Mesothelial cell of epicardium (in vitro differentiated cells): ENCODE results near the gene THRB. TPM values are rescaled to one million over a fixed set of nuclear protein-coding genes. Genes with fewer than 3 reads are reported as not detected.

Source experiments
- DNase-seq, 2 experiments: peaks; one replicate each; pipeline ENCODE4 v3.0.0; 2021; ENCODE audit warnings: low spot score in 2 of 2; ENCODE audit not compliant: unreplicated experiment in 2 of 2
- H3K27ac Mint-ChIP-seq: 2 replicates; pipeline ENCODE4 v1.8.0; 2021; ENCODE audit warnings: mixed read lengths
- H3K27me3 Mint-ChIP-seq: 2 replicates; pipeline ENCODE4 v1.8.0; 2021; ENCODE audit warnings: low read depth, mixed read lengths
- H3K36me3 Mint-ChIP-seq: 2 replicates; pipeline ENCODE4 v1.8.0; 2021; ENCODE audit warnings: mixed read lengths
- H3K4me1 Mint-ChIP-seq: 2 replicates; pipeline ENCODE4 v1.8.0; 2021; ENCODE audit warnings: mixed read lengths
- H3K4me3 Mint-ChIP-seq: 2 replicates; pipeline ENCODE4 v1.8.0; 2021; ENCODE audit warnings: mild to moderate bottlenecking, moderate library complexity, mixed read lengths
- H3K9me3 Mint-ChIP-seq: 2 replicates; pipeline ENCODE4 v1.8.0; 2021; ENCODE audit warnings: mixed read lengths
- total RNA-seq: library from RNA; stranded (reverse); gene quantifications from 3 replicates; pipeline ENCODE4 v1.2.1, GENCODE V29; 2021
- TF ChIP-seq, protein P1 (sequence below): fragments of 200-600 bp; sonication (generic); IDR thresholded peaks from one replicate; pipeline ENCODE4 v1.5.0; 2021; ENCODE audit warnings: antibody characterized with exemption; ENCODE audit not compliant: unreplicated experiment

The THRB gene
- total RNA-seq, 1 donor from 2014 or later, result 3.4 TPM

- Mint-ChIP-seq H3K36me3 (no peaks in the 10 kb centered on the region), H3K9me3 (no peaks in the 10 kb centered on the region), H3K27me3 (no peaks in the 10 kb centered on the region), H3K4me1 (peaks cover 2% of the 10 kb centered on the region), H3K27ac (no peak overlapping the region), H3K4me3 (no peak overlapping the region)
- TF ChIP-seq, protein P1, sequence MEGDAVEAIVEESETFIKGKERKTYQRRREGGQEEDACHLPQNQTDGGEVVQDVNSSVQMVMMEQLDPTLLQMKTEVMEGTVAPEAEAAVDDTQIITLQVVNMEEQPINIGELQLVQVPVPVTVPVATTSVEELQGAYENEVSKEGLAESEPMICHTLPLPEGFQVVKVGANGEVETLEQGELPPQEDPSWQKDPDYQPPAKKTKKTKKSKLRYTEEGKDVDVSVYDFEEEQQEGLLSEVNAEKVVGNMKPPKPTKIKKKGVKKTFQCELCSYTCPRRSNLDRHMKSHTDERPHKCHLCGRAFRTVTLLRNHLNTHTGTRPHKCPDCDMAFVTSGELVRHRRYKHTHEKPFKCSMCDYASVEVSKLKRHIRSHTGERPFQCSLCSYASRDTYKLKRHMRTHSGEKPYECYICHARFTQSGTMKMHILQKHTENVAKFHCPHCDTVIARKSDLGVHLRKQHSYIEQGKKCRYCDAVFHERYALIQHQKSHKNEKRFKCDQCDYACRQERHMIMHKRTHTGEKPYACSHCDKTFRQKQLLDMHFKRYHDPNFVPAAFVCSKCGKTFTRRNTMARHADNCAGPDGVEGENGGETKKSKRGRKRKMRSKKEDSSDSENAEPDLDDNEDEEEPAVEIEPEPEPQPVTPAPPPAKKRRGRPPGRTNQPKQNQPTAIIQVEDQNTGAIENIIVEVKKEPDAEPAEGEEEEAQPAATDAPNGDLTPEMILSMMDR, result no peak
- no peak for DNase-seq
Measured at GRCh38 chr3:24446032-24446431, 48.6 kb downstream of the THRB start.

- no peaks in the 10 kb centered on the region for H3K27me3 Mint-ChIP-seq
- H3K9me3 Mint-ChIP-seq, result no peaks in the 10 kb centered on the region
- TF ChIP-seq, protein P1, result no peak
- H3K27ac Mint-ChIP-seq, result no peak overlapping the region
- peaks cover 2% of the 10 kb centered on the region for H3K4me1 Mint-ChIP-seq
- no peak for DNase-seq
- no peaks in the 10 kb centered on the region for H3K36me3 Mint-ChIP-seq
- H3K4me3 Mint-ChIP-seq, result no peak overlapping the region
Measured at GRCh38 chr3:24443476-24443875, 51.2 kb downstream of the THRB start.

- H3K9me3 Mint-ChIP-seq, result no peaks in the 10 kb centered on the region
- H3K4me1 Mint-ChIP-seq, result no peaks in the 10 kb centered on the region
- no peak overlapping the region for H3K4me3 Mint-ChIP-seq
- H3K27me3 Mint-ChIP-seq, result no peaks in the 10 kb centered on the region
- DNase-seq, result no peak
- no peak overlapping the region for H3K27ac Mint-ChIP-seq
- H3K36me3 Mint-ChIP-seq, result no peaks in the 10 kb centered on the region
- TF ChIP-seq, protein P1, result no peak
Measured at GRCh38 chr3:24440760-24441464, 53.7 kb downstream of the THRB start.

DNA sequence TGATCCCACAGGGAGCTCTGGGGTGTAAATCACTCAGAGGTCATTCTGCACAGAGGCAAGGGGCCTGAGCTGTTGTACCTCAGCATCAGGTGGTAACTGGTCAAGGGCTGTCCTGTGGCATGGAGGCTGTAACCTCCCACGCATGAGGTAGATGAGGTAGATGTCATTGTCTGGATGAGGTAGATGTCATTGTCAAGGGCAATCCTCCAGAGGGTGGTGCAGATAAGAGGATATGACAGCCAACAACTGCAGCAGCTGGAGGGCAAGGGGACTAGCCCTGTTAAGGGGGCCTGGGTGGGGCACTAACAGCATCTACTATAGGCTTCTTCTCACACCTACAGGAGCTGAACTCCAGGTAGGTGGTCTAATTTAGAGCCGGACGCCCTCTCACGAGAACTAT, 55.6 kb downstream of the THRB start:
- no peak for DNase-seq
- H3K4me3 Mint-ChIP-seq, result no peak overlapping the region
- no peaks in the 10 kb centered on the region for H3K27me3 Mint-ChIP-seq
- H3K27ac Mint-ChIP-seq, result no peak overlapping the region
- H3K36me3 Mint-ChIP-seq, result no peaks in the 10 kb centered on the region
- H3K4me1 Mint-ChIP-seq, result no peaks in the 10 kb centered on the region
- TF ChIP-seq, protein P1, result no peak
- H3K9me3 Mint-ChIP-seq, result no peaks in the 10 kb centered on the region

GRCh38 chr3:24437326-24437725, 57.3 kb downstream of the THRB start:
- Mint-ChIP-seq H3K27ac (no peak overlapping the region), H3K4me3 (no peak overlapping the region), H3K4me1 (no peaks in the 10 kb centered on the region), H3K9me3 (no peaks in the 10 kb centered on the region), H3K36me3 (no peaks in the 10 kb centered on the region), H3K27me3 (no peaks in the 10 kb centered on the region)
- DNase-seq, result no peak
- TF ChIP-seq, protein P1, result no peak
